LNCaP clone FGC (cell line): ENCODE measurements around the gene CST4.

ENCODE experiments used
- DNase-seq: peaks from one replicate; pipeline ENCODE4 v3.0.0-alpha.2; 2011; ENCODE audit warnings: low read depth
- H3K4me3 ChIP-seq: 2 replicates; pipeline ENCODE4 v1.5.1; 2011; ENCODE audit warnings: mild to moderate bottlenecking, low read depth, low read length, control low read depth
- CTCF ChIP-seq: IDR thresholded peaks from 2 replicates; pipeline ENCODE4 v1.5.1; 2012; ENCODE audit warnings: mild to moderate bottlenecking; ENCODE audit not compliant: control insufficient read depth, insufficient read depth; ENCODE audit errors: extremely low read depth

CST4 gene

GRCh38 chr20:23654000-23654399 lies 34.8 kb downstream of the CST4 start:
- no peak for TF ChIP-seq CTCF
- no peak for DNase-seq

GRCh38 chr20:23653400-23653938 lies 35.4 kb downstream of the CST4 start:
- TF ChIP-seq CTCF: no peak
- no peak for DNase-seq
- no peak overlapping the region for H3K4me3 ChIP-seq

More at GRCh38 chr20:23654000-23654399, 34.8 kb downstream of the CST4 start:
- H3K4me3 ChIP-seq: no peak overlapping the region

- no peak overlapping the region for H3K4me3 ChIP-seq
- TF ChIP-seq CTCF: no peak
- DNase-seq: no peak
These were observed 35.9 kb downstream of the CST4 start for GRCh38 chr20:23652926-23653325.

- DNase-seq: no peak
- H3K4me3 ChIP-seq: no peak overlapping the region
- no peak for TF ChIP-seq CTCF
These were observed 36.5 kb downstream of the CST4 start for GRCh38 chr20:23652371-23652770.

- DNase-seq: no peak
- no peak overlapping the region for H3K4me3 ChIP-seq
These were observed 37.7 kb downstream of the CST4 start for GRCh38 chr20:23651117-23651516.

GRCh38 chr20:23649830-23650417 lies 38.9 kb downstream of the CST4 start:
- no peak for DNase-seq
- TF ChIP-seq CTCF: no peak
- no peak overlapping the region for H3K4me3 ChIP-seq

More at GRCh38 chr20:23651117-23651516, 37.7 kb downstream of the CST4 start:
- no peak for TF ChIP-seq CTCF

- DNase-seq: no peak
- TF ChIP-seq CTCF: no peak
- H3K4me3 ChIP-seq: no peak overlapping the region
These were observed 39.6 kb downstream of the CST4 start for GRCh38 chr20:23649242-23649641.
